GM12891 (cell line): ENCODE results near the gene CCM2.
"Not testable (repeated sequence)": the region's sequence is repeated elsewhere in the genome, so short reads cannot be mapped to it uniquely, and the experiment has no call there.

Experiments
- DNase-seq: peaks from one replicate; pipeline ENCODE4 v3.0.0; 2011; ENCODE audit warnings: low spot score; ENCODE audit not compliant: insufficient read length
- FAIRE-seq: peaks from 2 replicates; lab custom pipeline; 2011; peaks lifted over from hg19 to GRCh38; lab: Jason Lieb, UNC
- PAX5 ChIP-seq: IDR thresholded peaks from 2 replicates; pipeline ENCODE4 v1.6.1; 2011; ENCODE audit warnings: low read length, moderate library complexity, mild to moderate bottlenecking; ENCODE audit not compliant: insufficient read depth, severe bottlenecking
- POLR2A ChIP-seq: IDR thresholded peaks from 2 replicates; pipeline ENCODE4 v1.6.1; 2011; ENCODE audit warnings: low read depth, low read length, control low read depth
- POLR2AphosphoS5 ChIP-seq: IDR thresholded peaks from 2 replicates; pipeline ENCODE4 v1.6.1; 2011; ENCODE audit warnings: low read depth, low read length, control low read depth
- POU2F2 ChIP-seq: IDR thresholded peaks from 2 replicates; pipeline ENCODE4 v1.6.1; 2011; ENCODE audit warnings: low read depth, mild to moderate bottlenecking, control low read depth, low read length, moderate library complexity
- SPI1 ChIP-seq: IDR thresholded peaks from 2 replicates; pipeline ENCODE4 v1.6.1; 2011; ENCODE audit warnings: low read depth, low read length, control low read depth
- TAF1 ChIP-seq: IDR thresholded peaks from 2 replicates; pipeline ENCODE4 v1.6.1; 2011; ENCODE audit warnings: low read depth, low read length, control low read depth

Gene CCM2

DNA sequence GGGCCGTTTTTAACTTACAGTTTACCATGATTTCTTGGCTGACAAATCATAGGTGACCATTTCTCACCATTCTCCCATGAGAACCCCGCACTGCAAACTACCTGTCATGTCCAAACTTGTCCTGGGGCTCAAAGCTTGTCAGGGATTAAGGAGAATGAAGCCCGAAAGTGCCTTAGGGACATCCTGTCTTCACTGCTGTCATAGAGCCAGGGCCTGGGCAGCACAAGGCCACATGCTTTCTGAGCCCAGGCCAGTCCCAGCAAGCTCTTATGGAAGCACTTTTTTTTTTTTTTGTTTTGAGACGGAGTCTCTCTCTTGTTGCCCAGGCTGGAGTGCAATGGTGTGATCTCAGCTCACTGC, 33.9 kb downstream of the CCM2 start:
- FAIRE-seq = peak; percentile 20
- no peak for DNase-seq
- TF ChIP-seq POLR2AphosphoS5 (no peak), PAX5 (no peak)

GRCh38 chr7:45034710-45035109, 34.7 kb downstream of the CCM2 start:
- not testable (repeated sequence) for DNase-seq, FAIRE-seq

DNA sequence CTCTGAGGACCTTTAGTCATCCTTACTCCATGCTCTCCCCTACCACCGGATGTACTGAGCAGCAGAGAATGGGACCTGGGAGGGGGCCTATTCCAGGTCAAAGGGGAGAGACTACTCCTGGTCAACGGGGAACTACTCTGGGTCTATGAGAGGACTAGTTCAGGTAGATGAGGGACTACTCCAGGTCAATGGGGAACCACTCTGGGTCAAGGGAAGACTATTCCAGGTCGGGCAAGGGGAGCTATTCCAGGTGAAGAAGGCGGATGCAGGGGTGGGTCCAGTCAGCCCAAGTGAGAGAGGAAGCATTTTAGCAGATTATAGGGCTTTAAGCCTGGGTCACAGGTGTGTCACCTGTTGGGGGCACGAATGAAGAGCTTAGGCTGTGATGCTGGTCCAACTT, 35.4 kb downstream of the CCM2 start:
- no peak for DNase-seq
- FAIRE-seq = no peak
- TF ChIP-seq POLR2AphosphoS5 (no peak), POLR2A (no peak), TAF1 (no peak), POU2F2 (no peak), PAX5 (no peak), SPI1 (no peak)

GRCh38 chr7:45035893-45036292, 35.9 kb downstream of the CCM2 start:
- no peak for DNase-seq
- peak; percentile 52 for FAIRE-seq
- no peak for TF ChIP-seq TAF1
- TF ChIP-seq POLR2A = no peak
- no peak for TF ChIP-seq SPI1
- no peak for TF ChIP-seq POLR2AphosphoS5
- TF ChIP-seq PAX5 = no peak
- TF ChIP-seq POU2F2 = no peak

- FAIRE-seq (peak; percentile 16), DNase-seq (no peak)
- TF ChIP-seq PAX5 (no peak), TAF1 (no peak), POU2F2 (no peak), SPI1 (no peak), POLR2A (no peak)
These were observed 36.3 kb downstream of the CCM2 start for GRCh38 chr7:45036317-45036716.

- FAIRE-seq (peak; percentile 40), DNase-seq (no peak)
- no peak for TF ChIP-seq POLR2AphosphoS5
- TF ChIP-seq POU2F2 = no peak
- no peak for TF ChIP-seq TAF1
- no peak for TF ChIP-seq POLR2A
- no peak for TF ChIP-seq PAX5
- no peak for TF ChIP-seq SPI1
These were observed 36.8 kb downstream of the CCM2 start for GRCh38 chr7:45036796-45037195.

- no peak for TF ChIP-seq SPI1
- TF ChIP-seq POLR2AphosphoS5 = no peak
- TF ChIP-seq POLR2A = no peak
- no peak for TF ChIP-seq POU2F2
- no peak for TF ChIP-seq PAX5
- no peak for TF ChIP-seq TAF1
- no peak for DNase-seq
- FAIRE-seq = peak; percentile 40
These were observed 37.9 kb downstream of the CCM2 start for GRCh38 chr7:45037876-45038275.

- TF ChIP-seq TAF1 (no peak), POLR2A (no peak), PAX5 (no peak), POU2F2 (no peak), POLR2AphosphoS5 (no peak), SPI1 (no peak)
- DNase-seq = no peak
- FAIRE-seq = no peak
These were observed 39.1 kb downstream of the CCM2 start for GRCh38 chr7:45039106-45039505.

- TF ChIP-seq TAF1 = no peak
- no peak for DNase-seq
- FAIRE-seq = no peak
These were observed 44.3 kb downstream of the CCM2 start for GRCh38 chr7:45044338-45044737.

DNA sequence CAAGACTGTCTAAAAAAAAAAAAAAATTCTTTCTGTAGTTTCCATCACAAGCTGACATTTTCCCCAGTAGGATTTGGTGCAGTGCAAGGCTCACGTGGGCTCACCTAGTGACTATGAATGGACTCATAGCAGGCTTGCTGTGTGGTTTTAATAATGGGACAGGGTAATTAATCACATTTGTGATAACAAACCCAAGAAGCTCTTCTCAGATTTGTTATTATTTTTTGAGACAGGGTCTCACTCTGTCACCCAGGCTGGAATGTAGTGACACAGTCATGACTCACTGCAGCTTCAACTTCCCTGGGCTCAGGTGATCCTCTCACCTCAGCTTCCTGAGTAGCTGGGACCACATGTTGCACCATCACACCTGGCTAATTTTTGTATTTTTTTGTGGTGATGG, 48.7 kb downstream of the CCM2 start:
- FAIRE-seq = no peak
- TF ChIP-seq POLR2A = no peak
- no peak for TF ChIP-seq POLR2AphosphoS5
- TF ChIP-seq TAF1 = no peak
- TF ChIP-seq PAX5 = no peak
- DNase-seq = no peak

DNA sequence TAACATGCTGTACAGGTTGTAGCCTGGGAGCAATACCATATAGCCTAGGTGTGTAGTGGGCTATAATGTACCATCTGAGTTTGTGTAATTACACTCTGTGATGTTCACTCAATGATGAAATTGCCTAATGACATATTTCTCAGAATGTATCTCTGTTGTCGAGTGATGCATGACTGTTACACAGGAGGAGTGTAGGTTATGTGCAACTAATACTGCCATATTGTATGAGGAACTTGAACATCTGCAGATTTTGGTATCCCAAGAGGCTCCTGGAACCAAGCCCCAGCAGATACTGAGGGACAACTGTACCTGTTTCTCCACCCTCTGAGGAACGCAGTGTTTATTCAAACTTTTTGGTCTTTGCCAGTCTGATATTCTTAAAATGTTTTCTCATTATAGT, 50.2 kb downstream of the CCM2 start:
- TF ChIP-seq SPI1 (no peak), TAF1 (no peak), POLR2A (no peak), POU2F2 (no peak), PAX5 (no peak), POLR2AphosphoS5 (no peak)
- peak; percentile 41 for FAIRE-seq

More for the DNA sequence above, 50.2 kb downstream of the CCM2 start:
- no peak for DNase-seq
